GM21526 (cell line): ENCODE results near the gene TCEA3.

ENCODE experiments used
- ATAC-seq: cut with Tn5 transposase; IDR thresholded peaks from one replicate; pipeline ENCODE4 v1.9.1; 2021; ENCODE audit warnings: moderate library complexity; ENCODE audit not compliant: unreplicated experiment, low FRiP score

Gene TCEA3

GRCh38 chr1:23370330-23370708, 54.2 kb downstream of the TCEA3 start:
- ATAC-seq, result no peak

GRCh38 chr1:23369335-23370013, 55.1 kb downstream of the TCEA3 start, which contains the start of gene ZNF436:
TSS of gene ZNF436 (minus strand) at chr1:23369836. CDS start at chr1:23368005, 1,831 bp downstream.
- ATAC-seq, result no peak

- peak; percentile 68 for ATAC-seq
Observed at GRCh38 chr1:23368562-23369334, 55.8 kb downstream of the TCEA3 start.

GRCh38 chr1:23367791-23368561, 56.6 kb downstream of the TCEA3 start:
- ATAC-seq, result peak; percentile 87

GRCh38 chr1:23367451-23367790, 57.1 kb downstream of the TCEA3 start:
- ATAC-seq, result no peak

GRCh38 chr1:23366598-23366997, 58.0 kb downstream of the TCEA3 start:
- no peak for ATAC-seq

- no peak for ATAC-seq
Observed at GRCh38 chr1:23366146-23366545, 58.4 kb downstream of the TCEA3 start.

- ATAC-seq, result no peak
Observed at GRCh38 chr1:23362218-23362713, 62.3 kb downstream of the TCEA3 start.

GRCh38 chr1:23358310-23358875, 66.2 kb downstream of the TCEA3 start:
- no peak for ATAC-seq

- ATAC-seq, result no peak
Observed at GRCh38 chr1:23357138-23357908, 67.2 kb downstream of the TCEA3 start.

- ATAC-seq, result no peak
Observed at GRCh38 chr1:23356471-23357137, 67.9 kb downstream of the TCEA3 start.

GRCh38 chr1:23354245-23354644, 70.3 kb downstream of the TCEA3 start:
- no peak for ATAC-seq

GRCh38 chr1:23352096-23352695, 72.4 kb downstream of the TCEA3 start:
- no peak for ATAC-seq

GRCh38 chr1:23345920-23346319, 78.6 kb downstream of the TCEA3 start:
- no peak for ATAC-seq

- no peak for ATAC-seq
Observed at GRCh38 chr1:23344987-23345472, 79.5 kb downstream of the TCEA3 start.

- peak; percentile 89 for ATAC-seq
Observed at GRCh38 chr1:23344111-23344986, 80.2 kb downstream of the TCEA3 start, which contains the start of gene HNRNPR. TSS of gene HNRNPR (minus strand) at chr1:23344284. CDS start at chr1:23341008, 3,276 bp downstream.

- peak; percentile 23 for ATAC-seq
Observed at GRCh38 chr1:23343221-23344110, 81.1 kb downstream of the TCEA3 start.
